CD4-positive, CD25-positive, alpha-beta regulatory T cell (primary cell): Measurements from ENCODE around the gene AR. TPM values are rescaled to one million over a fixed set of nuclear protein-coding genes. Genes with fewer than 3 reads are reported as not detected.
A peak's percentile ranks its signal among the peaks of the same experiment; 100 is the strongest.

Source experiments
- ATAC-seq, 2 donors: fragments of 150-1000 bp; cut with Tn5 transposase; one replicate each; pipeline ENCODE4 v1.10.0; 2021; ENCODE audit warnings: low read depth in 2 of 2, moderate number of reproducible peaks in 2 of 2, moderate library complexity in 1 of 2
- DNase-seq, 3 donors: peaks; one replicate each; pipeline versions ENCODE4 v3.0.0 to v3.0.0-alpha.2; 2012 to 2022; ENCODE audit warnings: mixed read lengths in 1 of 3
- H3K27ac ChIP-seq: one replicate; pipeline ENCODE4 v1.7.0; 2013; ENCODE audit warnings: mild to moderate bottlenecking, low read length; ENCODE audit not compliant: insufficient read depth, poor library complexity, severe bottlenecking
- H3K27me3 ChIP-seq: one replicate; pipeline ENCODE4 v1.7.0; 2013; ENCODE audit warnings: low read length; ENCODE audit not compliant: control insufficient read depth, insufficient read depth
- H3K36me3 ChIP-seq: one replicate; pipeline ENCODE4 v1.7.0; 2013; ENCODE audit warnings: mild to moderate bottlenecking, low read length, moderate library complexity; ENCODE audit not compliant: control insufficient read depth, insufficient read depth
- H3K4me1 ChIP-seq: 2 replicates; pipeline ENCODE4 v1.7.0; 2013; ENCODE audit warnings: mild to moderate bottlenecking, low read length; ENCODE audit not compliant: insufficient read depth, control insufficient read depth, poor library complexity, severe bottlenecking
- H3K4me3 ChIP-seq: one replicate; pipeline ENCODE4 v1.7.0; 2013; ENCODE audit warnings: low read depth, mild to moderate bottlenecking, low read length, moderate library complexity
- H3K9me3 ChIP-seq, 2 experiments: 1 replicate in 1 of 2; 2 replicates in 1 of 2; pipeline ENCODE4 v1.7.0; 2013; ENCODE audit warnings: low read length in 2 of 2, mild to moderate bottlenecking in 1 of 2, moderate library complexity in 1 of 2; ENCODE audit not compliant: control insufficient read depth in 2 of 2
- H3K27ac Mint-ChIP-seq, 3 donors: one replicate each; pipeline ENCODE4 v1.8.0; 2020 to 2022; ENCODE audit warnings: mild to moderate bottlenecking in 3 of 3, mixed read lengths in 3 of 3, moderate library complexity in 2 of 3
- H3K27me3 Mint-ChIP-seq: one replicate; pipeline ENCODE4 v1.8.0; 2022; ENCODE audit warnings: mild to moderate bottlenecking, mixed read lengths
- H3K36me3 Mint-ChIP-seq: one replicate; pipeline ENCODE4 v1.8.0; 2020; ENCODE audit warnings: mixed read lengths
- H3K4me1 Mint-ChIP-seq, 4 donors: one replicate each; pipeline ENCODE4 v1.8.0; 2020 to 2022; ENCODE audit warnings: mixed read lengths in 4 of 4, mild to moderate bottlenecking in 1 of 4
- H3K4me3 Mint-ChIP-seq, 4 donors: one replicate each; pipeline ENCODE4 v1.8.0; 2020 to 2022; ENCODE audit warnings: mild to moderate bottlenecking in 4 of 4, mixed read lengths in 4 of 4, moderate library complexity in 3 of 4
- H3K9me3 Mint-ChIP-seq, 7 donors: one replicate each; pipeline ENCODE4 v1.8.0; 2020 to 2022; ENCODE audit warnings: mixed read lengths in 7 of 7, mild to moderate bottlenecking in 3 of 7, moderate library complexity in 2 of 7
- polyA plus RNA-seq, 4 donors: library from polyadenylated mRNA; unstranded; fragments of 300-500 nt; fragmentation: Illumina TruSeq; gene quantifications; one replicate each; pipeline ENCODE4 v1.2.3, GENCODE V29; 2021
- total RNA-seq: library from RNA; stranded (reverse); gene quantifications from one replicate; pipeline ENCODE4 v1.2.3, GENCODE V29; 2022

The AR gene
- total and polyA plus RNA-seq, 5 donors from 2014 or later, result 0.11 to 1.4 (median 0.13) TPM

GRCh38 chrX:67546496-67547423 lies 2.9 kb downstream of the AR start:
- Mint-ChIP-seq H3K4me1 (peaks cover 0 to 8% (median 0%) of the 10 kb centered on the region in 4 donors), H3K4me3 (peak overlapping the region in 2 of 4 donors; percentile 37 to 42), H3K9me3 (no peaks in the 10 kb centered on the region), H3K27ac (no peak overlapping the region), H3K36me3 (no peaks in the 10 kb centered on the region), H3K27me3 (peaks cover 10% of the 10 kb centered on the region)
- Histone ChIP-seq H3K4me1 (no peaks in the 10 kb centered on the region), H3K27me3 (no peaks in the 10 kb centered on the region), H3K9me3 (no peaks in the 10 kb centered on the region), H3K27ac (no peak overlapping the region), H3K36me3 (no peaks in the 10 kb centered on the region), H3K4me3 (no peak overlapping the region)
- ATAC-seq (no peak), DNase-seq (no peak)

DNA sequence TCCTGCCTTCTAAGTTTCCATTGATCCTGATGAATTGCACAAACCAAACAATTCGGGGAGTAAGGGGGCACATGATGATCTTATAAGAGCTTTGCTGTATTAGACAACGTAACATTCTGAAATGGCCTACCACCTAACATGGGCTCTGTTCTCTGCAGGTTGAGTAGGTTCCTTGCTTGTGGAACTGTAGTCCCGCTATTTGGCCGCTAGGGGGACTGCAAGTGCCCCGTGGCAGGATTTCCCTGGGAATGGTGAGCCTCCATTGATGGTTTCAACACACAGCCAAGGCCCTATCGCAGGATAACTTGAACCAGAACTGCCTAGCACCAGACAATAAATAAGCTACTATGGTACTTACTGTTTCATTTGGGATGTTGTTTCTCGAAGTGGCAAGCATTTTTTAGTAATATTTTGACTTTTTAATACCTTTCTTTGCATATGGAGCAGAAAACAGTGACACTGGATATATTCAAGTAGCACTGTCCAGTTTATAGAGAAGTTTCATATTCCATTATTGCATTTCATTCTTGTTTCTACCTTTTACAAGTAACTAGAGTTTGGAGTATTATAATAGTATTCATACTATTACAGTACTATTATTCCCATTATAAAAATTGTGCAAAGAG lies 11.9 kb downstream of the AR start:
- DNase-seq, result peak in 1 of 3 donors; percentile 26
- Mint-ChIP-seq H3K27me3 (peaks cover 4% of the 10 kb centered on the region), H3K36me3 (no peaks in the 10 kb centered on the region), H3K4me3 (no peak overlapping the region), H3K27ac (no peak overlapping the region), H3K9me3 (peaks cover 0 to 2% (median 0%) of the 10 kb centered on the region in 7 donors), H3K4me1 (no peaks in the 10 kb centered on the region)
- Histone ChIP-seq H3K27ac (no peak overlapping the region), H3K27me3 (no peaks in the 10 kb centered on the region), H3K4me3 (no peak overlapping the region), H3K36me3 (no peaks in the 10 kb centered on the region), H3K4me1 (no peaks in the 10 kb centered on the region), H3K9me3 (no peaks in the 10 kb centered on the region)
- ATAC-seq, result no peak

GRCh38 chrX:67558267-67558666 lies 14.4 kb downstream of the AR start:
- Histone ChIP-seq H3K9me3 (no peaks in the 10 kb centered on the region), H3K27me3 (no peaks in the 10 kb centered on the region), H3K36me3 (no peaks in the 10 kb centered on the region), H3K4me1 (no peaks in the 10 kb centered on the region), H3K27ac (no peak overlapping the region), H3K4me3 (no peak overlapping the region)
- DNase-seq (no peak), ATAC-seq (no peak)
- no peak overlapping the region for H3K4me3 Mint-ChIP-seq
- no peaks in the 10 kb centered on the region for H3K4me1 Mint-ChIP-seq
- H3K9me3 Mint-ChIP-seq, result peaks cover 0 to 2% (median 0%) of the 10 kb centered on the region in 7 donors
- H3K36me3 Mint-ChIP-seq, result no peaks in the 10 kb centered on the region
- H3K27me3 Mint-ChIP-seq, result no peaks in the 10 kb centered on the region
- H3K27ac Mint-ChIP-seq, result no peak overlapping the region

GRCh38 chrX:67563469-67564448 lies 19.9 kb downstream of the AR start:
- Histone ChIP-seq H3K27ac (no peak overlapping the region), H3K4me1 (no peaks in the 10 kb centered on the region), H3K36me3 (no peaks in the 10 kb centered on the region), H3K27me3 (no peaks in the 10 kb centered on the region), H3K4me3 (no peak overlapping the region), H3K9me3 (no peaks in the 10 kb centered on the region)
- DNase-seq (no peak), ATAC-seq (no peak)
- Mint-ChIP-seq H3K27me3 (no peaks in the 10 kb centered on the region), H3K36me3 (no peaks in the 10 kb centered on the region), H3K9me3 (peaks cover 0 to 1% (median 0%) of the 10 kb centered on the region in 7 donors), H3K4me1 (no peaks in the 10 kb centered on the region), H3K4me3 (no peak overlapping the region), H3K27ac (no peak overlapping the region)

GRCh38 chrX:67564475-67564874 lies 20.7 kb downstream of the AR start:
- H3K9me3 Mint-ChIP-seq, result peaks cover 0 to 1% (median 0%) of the 10 kb centered on the region in 7 donors
- peaks cover 0 to under 1% (median 0%) of the 10 kb centered on the region in 4 donors for H3K4me1 Mint-ChIP-seq
- Histone ChIP-seq H3K36me3 (no peaks in the 10 kb centered on the region), H3K27ac (no peak overlapping the region), H3K27me3 (no peaks in the 10 kb centered on the region), H3K4me1 (no peaks in the 10 kb centered on the region), H3K9me3 (no peaks in the 10 kb centered on the region), H3K4me3 (no peak overlapping the region)
- H3K4me3 Mint-ChIP-seq, result no peak overlapping the region
- no peaks in the 10 kb centered on the region for H3K27me3 Mint-ChIP-seq
- no peak overlapping the region for H3K27ac Mint-ChIP-seq
- ATAC-seq (no peak), DNase-seq (no peak)
- H3K36me3 Mint-ChIP-seq, result no peaks in the 10 kb centered on the region

- Histone ChIP-seq H3K4me1 (no peaks in the 10 kb centered on the region), H3K9me3 (no peaks in the 10 kb centered on the region), H3K4me3 (no peak overlapping the region), H3K27ac (no peak overlapping the region), H3K27me3 (no peaks in the 10 kb centered on the region), H3K36me3 (no peaks in the 10 kb centered on the region)
- H3K36me3 Mint-ChIP-seq, result no peaks in the 10 kb centered on the region
- H3K27ac Mint-ChIP-seq, result no peak overlapping the region
- DNase-seq, result no peak
- ATAC-seq, result no peak
- peaks cover 0 to 4% (median 0%) of the 10 kb centered on the region in 4 donors for H3K4me1 Mint-ChIP-seq
- H3K4me3 Mint-ChIP-seq, result no peak overlapping the region
- no peaks in the 10 kb centered on the region for H3K27me3 Mint-ChIP-seq
- H3K9me3 Mint-ChIP-seq, result no peaks in the 10 kb centered on the region
Observed at GRCh38 chrX:67568769-67569168, 24.9 kb downstream of the AR start.

DNA sequence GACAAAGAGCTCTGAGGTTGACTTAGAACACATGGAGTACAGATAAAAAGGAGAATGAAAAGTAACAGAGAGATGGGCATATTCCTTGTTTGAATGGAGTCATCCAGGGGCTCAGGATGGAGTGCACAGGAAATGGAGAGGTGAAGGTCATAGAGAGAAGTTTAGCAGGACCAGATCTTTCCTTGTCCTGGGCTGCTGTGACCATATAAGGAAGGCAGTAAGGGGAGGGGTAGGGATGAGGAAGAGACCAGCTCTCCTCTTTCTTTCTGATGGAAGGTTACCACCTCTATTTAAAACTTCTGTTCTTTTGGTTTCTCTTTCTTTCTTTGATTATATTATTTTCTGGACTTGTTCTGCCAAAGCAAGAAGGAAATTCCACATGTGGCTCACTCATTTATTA lies 27.0 kb downstream of the AR start:
- Histone ChIP-seq H3K9me3 (no peaks in the 10 kb centered on the region), H3K4me1 (no peaks in the 10 kb centered on the region), H3K27me3 (no peaks in the 10 kb centered on the region), H3K36me3 (no peaks in the 10 kb centered on the region), H3K27ac (no peak overlapping the region), H3K4me3 (no peak overlapping the region)
- no peak for ATAC-seq
- H3K4me1 Mint-ChIP-seq, result peaks cover 0 to 4% (median 0%) of the 10 kb centered on the region in 4 donors
- H3K27me3 Mint-ChIP-seq, result no peaks in the 10 kb centered on the region
- no peak overlapping the region for H3K4me3 Mint-ChIP-seq
- no peak for DNase-seq
- H3K27ac Mint-ChIP-seq, result no peak overlapping the region
- no peaks in the 10 kb centered on the region for H3K9me3 Mint-ChIP-seq
- H3K36me3 Mint-ChIP-seq, result no peaks in the 10 kb centered on the region
